Body of pancreas (tissue), 4 donors: Measurements from ENCODE around the gene BTBD8. TPM values are rescaled to one million over a fixed set of nuclear protein-coding genes. Genes with fewer than 3 reads are reported as not detected.

ENCODE experiments used
- ATAC-seq: fragments of 150-250 bp; one replicate; pipeline ENCODE4 v1.9.1; 2016
- DNase-seq, 4 donors: peaks; one replicate each; pipeline ENCODE4 v3.0.0-alpha.2; 2019
- H3K27ac ChIP-seq, 4 donors: fragments of 200-600 bp; sonication (generic); 1 replicate in 3 of 4; 2 replicates in 1 of 4; pipeline versions ENCODE4 v1.5.1 to v1.6.1; 2016 to 2019; ENCODE audit warnings: mild to moderate bottlenecking in 1 of 4, mixed read lengths in 1 of 4, moderate library complexity in 1 of 4
- H3K27me3 ChIP-seq, 2 donors: fragments of 200-600 bp; sonication (generic); one replicate each; pipeline ENCODE4 v1.6.0; 2016; ENCODE audit warnings: mild to moderate bottlenecking in 1 of 2
- H3K36me3 ChIP-seq, 2 donors: fragments of 200-600 bp; sonication (generic); replicated peaks in 1 of 2; 2 replicates each; pipeline ENCODE4 v1.5.1; 2016; ENCODE audit warnings: low read depth in 2 of 2; ENCODE audit not compliant: insufficient read depth in 1 of 2
- H3K4me1 ChIP-seq: fragments of 200-600 bp; sonication (generic); one replicate; pipeline ENCODE4 v1.6.0; 2016
- H3K4me3 ChIP-seq, 2 donors: fragments of 200-600 bp; sonication (generic); 1 replicate in 1 of 2; 2 replicates in 1 of 2; pipeline ENCODE4 v1.5.1; 2016 to 2019
- H3K9me3 ChIP-seq, 3 donors: fragments of 200-600 bp; sonication (generic); 1 replicate in 2 of 3; 2 replicates in 1 of 3; pipeline ENCODE4 v1.5.1; 2016
- POLR2A ChIP-seq, 3 donors: fragments of 450-650 bp; IDR thresholded peaks; one replicate each; pipeline ENCODE4 v1.6.1; 2016; ENCODE audit warnings: antibody characterized with exemption in 3 of 3, mild to moderate bottlenecking in 2 of 3
- WGBS, 2 donors: methylation state at CpG; one replicate each; pipeline ENCODE4 v1.1.5; 2017; 5-methylcytosine and 5-hydroxymethylcytosine counted together
- intact Hi-C: fragments of 100-400 bp; cut with DNase I; formaldehyde crosslinking; loops from one replicate; pipeline ENCODE4 v1.15.1; 2023
- total RNA-seq, 2 donors: library from RNA; depleted of rRNA; stranded (reverse); fragments of >200 nt; gene quantifications; one replicate each; pipeline ENCODE4 v1.1.0, GENCODE V29; 2016
- TF ChIP-seq, protein P1 (sequence below), 7 experiments: fragments of 450-650 bp in 4 of 7; fragments of 200-600 bp in 3 of 7; sonication (generic) in 3 of 7; IDR thresholded peaks; one replicate each; pipeline ENCODE4 v1.5.1; 2016 to 2019; ENCODE audit warnings: antibody characterized with exemption in 7 of 7

Gene BTBD8
- total RNA-seq, result 1 to 10 TPM; 4.7 to 6.6 TPM

DNA sequence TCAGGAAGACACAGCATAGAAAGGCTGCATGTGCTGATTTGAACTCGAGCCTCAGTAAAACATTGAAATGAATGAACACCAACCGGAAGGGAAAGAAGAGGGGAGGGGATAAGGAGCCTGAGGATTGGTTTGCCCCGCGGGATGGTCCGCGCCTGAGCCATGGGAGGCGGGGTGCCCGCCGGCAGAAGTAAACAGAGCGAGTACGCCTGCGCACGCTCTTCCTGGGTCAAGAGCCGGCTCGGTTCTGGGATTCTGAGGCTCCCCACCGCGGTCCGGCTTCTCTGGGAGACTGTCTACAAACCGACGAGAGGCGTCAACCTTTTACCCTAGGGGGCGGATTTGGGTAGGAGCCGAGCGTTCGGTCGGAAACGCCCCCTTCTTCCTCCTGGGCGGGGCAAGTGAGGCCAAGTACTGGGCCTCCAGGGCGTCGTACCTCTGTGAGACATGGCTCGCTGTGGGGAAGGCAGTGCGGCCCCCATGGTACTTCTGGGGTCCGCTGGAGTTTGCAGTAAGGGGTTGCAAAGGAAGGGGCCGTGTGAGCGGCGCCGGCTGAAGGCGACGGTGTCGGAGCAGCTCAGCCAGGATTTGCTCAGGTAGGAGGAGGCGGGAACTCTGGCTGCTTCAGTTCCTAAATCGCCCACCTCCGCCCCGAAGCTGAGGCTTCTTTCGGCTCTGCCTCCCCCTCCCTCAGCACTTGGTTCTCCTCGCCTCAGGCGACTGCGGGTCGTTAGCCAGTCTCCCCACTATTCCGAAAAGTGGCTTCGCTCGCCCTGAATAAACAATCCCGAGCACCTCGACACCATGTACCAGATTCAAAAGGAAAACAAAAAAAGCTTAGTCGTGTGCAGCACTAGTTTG, at the start of gene BTBD8:
BTBD8 (plus strand) TSS at position 218 of the 858 bp plus-strand sequence; CDS start at position 445, 227 bp downstream.
- peak within 1 kb of the TSS; percentile 30 to 64 for H3K4me3 ChIP-seq
- H3K27ac ChIP-seq, result peak within 1 kb of the TSS; percentile 51 to 87 (median 64)
- TF ChIP-seq, protein P1, sequence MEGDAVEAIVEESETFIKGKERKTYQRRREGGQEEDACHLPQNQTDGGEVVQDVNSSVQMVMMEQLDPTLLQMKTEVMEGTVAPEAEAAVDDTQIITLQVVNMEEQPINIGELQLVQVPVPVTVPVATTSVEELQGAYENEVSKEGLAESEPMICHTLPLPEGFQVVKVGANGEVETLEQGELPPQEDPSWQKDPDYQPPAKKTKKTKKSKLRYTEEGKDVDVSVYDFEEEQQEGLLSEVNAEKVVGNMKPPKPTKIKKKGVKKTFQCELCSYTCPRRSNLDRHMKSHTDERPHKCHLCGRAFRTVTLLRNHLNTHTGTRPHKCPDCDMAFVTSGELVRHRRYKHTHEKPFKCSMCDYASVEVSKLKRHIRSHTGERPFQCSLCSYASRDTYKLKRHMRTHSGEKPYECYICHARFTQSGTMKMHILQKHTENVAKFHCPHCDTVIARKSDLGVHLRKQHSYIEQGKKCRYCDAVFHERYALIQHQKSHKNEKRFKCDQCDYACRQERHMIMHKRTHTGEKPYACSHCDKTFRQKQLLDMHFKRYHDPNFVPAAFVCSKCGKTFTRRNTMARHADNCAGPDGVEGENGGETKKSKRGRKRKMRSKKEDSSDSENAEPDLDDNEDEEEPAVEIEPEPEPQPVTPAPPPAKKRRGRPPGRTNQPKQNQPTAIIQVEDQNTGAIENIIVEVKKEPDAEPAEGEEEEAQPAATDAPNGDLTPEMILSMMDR (IDR thresholded peaks at IDR 0.05), result peak in 2 of 7 experiments; percentile 1 to 14
- peak; percentile 26 to 77 (median 73) for TF ChIP-seq POLR2A (IDR thresholded peaks at IDR 0.05)
- peaks cover 0 to 2% (median 0%) of the 10 kb centered on the region in 3 donors for H3K9me3 ChIP-seq
- H3K4me1 ChIP-seq, result peaks cover 5% of the 10 kb centered on the region
- intact Hi-C loops, result no loop called here
- no peaks in the 10 kb centered on the region for H3K27me3 ChIP-seq
- WGBS, 2 donors, result 0% methylated on average over 24 to 55 of the region's 55 CpGs
- ATAC-seq (peak; percentile 90), DNase-seq (peak; percentile 76 to 88 (median 85))
- H3K36me3 ChIP-seq, result no peaks in the 10 kb centered on the region

DNA sequence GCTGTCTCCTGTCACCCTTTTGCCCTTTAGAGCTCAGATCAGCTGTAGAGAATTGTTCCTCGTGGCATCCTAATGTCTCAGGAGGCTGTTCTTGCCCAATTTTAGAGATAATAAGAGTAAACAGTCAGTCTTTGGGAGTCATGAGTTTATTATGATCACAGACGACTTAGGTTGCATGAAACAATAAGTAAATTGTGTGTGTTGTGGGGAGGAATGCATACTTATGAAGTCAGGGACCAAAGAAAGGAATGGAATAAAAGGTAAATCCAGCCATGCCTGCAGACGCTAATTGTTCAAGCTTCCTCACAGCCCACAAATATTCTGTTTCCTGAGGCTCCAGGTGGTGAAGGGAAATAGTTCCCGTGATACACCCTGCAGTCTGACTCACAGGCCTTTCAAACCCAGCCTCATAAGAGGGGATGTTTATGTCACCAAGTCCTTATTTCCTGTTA, 49.5 kb upstream of the BTBD8 start:
- DNase-seq (no peak), ATAC-seq (no peak)
- H3K27me3 ChIP-seq, result no peaks in the 10 kb centered on the region
- peaks cover 4% of the 10 kb centered on the region for H3K4me1 ChIP-seq
- no peak for TF ChIP-seq POLR2A (IDR thresholded peaks at IDR 0.05)
- TF ChIP-seq, protein P1 (IDR thresholded peaks at IDR 0.05), result no peak
- H3K4me3 ChIP-seq, result no peak overlapping the region
- intact Hi-C loops, result no loop called here
- H3K36me3 ChIP-seq, result no peaks in the 10 kb centered on the region
- no peaks in the 10 kb centered on the region for H3K9me3 ChIP-seq
- WGBS, 2 donors, result 17 to 25% methylated on average over 4 of the region's 4 CpGs
- H3K27ac ChIP-seq, result no peak overlapping the region

DNA sequence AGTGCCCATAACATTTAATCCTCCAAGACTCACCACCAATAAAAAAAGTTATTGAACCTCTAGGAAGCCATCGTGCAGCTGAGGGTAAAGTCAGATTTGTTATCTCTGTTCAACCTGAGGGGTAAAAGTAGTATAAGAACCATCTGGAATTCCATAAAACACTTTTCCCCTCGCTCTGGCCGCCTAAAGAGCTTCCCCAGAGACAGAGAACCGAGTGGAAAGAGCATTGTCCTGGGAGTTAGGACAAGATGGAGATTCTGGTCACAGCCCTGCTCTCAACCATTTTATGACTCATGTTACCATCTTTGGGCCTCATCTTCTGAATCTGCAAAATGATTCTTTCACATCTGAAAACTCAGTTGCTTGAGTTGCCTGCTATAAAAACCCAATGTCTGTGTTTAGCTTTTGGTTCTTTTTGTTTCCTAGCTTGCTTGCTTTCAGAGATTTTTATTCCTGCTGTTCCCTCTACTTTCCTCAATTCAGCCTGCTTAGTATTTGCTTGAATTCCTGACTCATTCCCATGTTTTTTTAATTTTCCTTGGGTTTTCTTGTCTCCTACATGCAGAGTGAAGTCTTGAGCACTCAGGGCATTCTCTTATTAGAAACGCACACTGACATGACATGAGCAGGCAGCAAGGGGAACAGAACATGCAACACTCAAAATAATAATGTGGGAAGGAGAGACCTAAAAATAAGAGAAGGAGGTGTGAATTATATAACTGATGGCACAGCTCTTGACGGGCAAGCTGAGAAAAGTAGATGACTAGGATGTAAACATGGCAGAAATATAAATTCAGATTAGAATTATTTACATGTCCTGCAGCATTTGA, 48.6 kb upstream of the BTBD8 start:
- Histone ChIP-seq H3K4me1 (peaks cover 4% of the 10 kb centered on the region), H3K27ac (no peak overlapping the region), H3K36me3 (no peaks in the 10 kb centered on the region), H3K9me3 (no peaks in the 10 kb centered on the region), H3K27me3 (no peaks in the 10 kb centered on the region), H3K4me3 (no peak overlapping the region)
- 76 to 81% methylated on average over 6 of the region's 6 CpGs for WGBS, 2 donors
- intact Hi-C loops, result no loop called here
- DNase-seq (no peak), ATAC-seq (no peak)
- no peak for TF ChIP-seq POLR2A (IDR thresholded peaks at IDR 0.05)

DNA sequence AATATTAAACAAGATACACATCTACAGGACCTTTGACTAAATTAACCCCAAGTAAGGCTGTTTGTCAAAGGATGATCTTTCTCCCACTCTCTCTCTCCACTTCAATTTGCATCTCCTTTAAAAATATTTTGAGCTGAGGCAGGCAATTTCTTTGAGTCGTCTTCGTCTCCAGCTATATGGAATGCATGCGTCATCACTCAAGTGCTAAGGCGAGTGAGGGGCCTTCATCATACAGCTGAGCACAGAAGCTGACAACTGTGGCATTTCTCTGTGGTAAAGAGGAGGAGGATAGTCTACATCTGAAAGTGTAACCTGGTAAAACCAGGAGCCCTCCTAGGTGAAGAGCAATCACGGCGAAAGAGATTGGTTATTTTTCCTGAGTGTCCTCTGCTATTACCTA, 42.7 kb upstream of the BTBD8 start:
- no peaks in the 10 kb centered on the region for H3K9me3 ChIP-seq
- no peaks in the 10 kb centered on the region for H3K27me3 ChIP-seq
- H3K4me3 ChIP-seq, result no peak overlapping the region
- intact Hi-C loops, result no loop called here
- no peak for DNase-seq
- no peaks in the 10 kb centered on the region for H3K36me3 ChIP-seq
- no peak for ATAC-seq
- no peaks in the 10 kb centered on the region for H3K4me1 ChIP-seq
- no peak for TF ChIP-seq POLR2A (IDR thresholded peaks at IDR 0.05)
- TF ChIP-seq, protein P1 (IDR thresholded peaks at IDR 0.05), result no peak
- H3K27ac ChIP-seq, result no peak overlapping the region
- 80 to 83% methylated on average over 6 of the region's 6 CpGs for WGBS, 2 donors
